DND-41 (cell line): ENCODE data around the gene MERTK.

Experiments
- ATAC-seq: fragments of 200-7000 bp; cut with Tn5 transposase; 3 replicates; pipeline ENCODE4 v1.9.1; 2021; ENCODE audit warnings: low read depth; ENCODE audit not compliant: insufficient read depth
- DNase-seq: peaks from one replicate; pipeline ENCODE4 v3.0.0-alpha.2; 2020
- H2AFZ ChIP-seq: 2 replicates; pipeline ENCODE4 v1.6.0; 2012; ENCODE audit warnings: low read depth, low read length
- H3K27ac ChIP-seq: 2 replicates; pipeline ENCODE4 v1.5.1; 2012; ENCODE audit warnings: low read length, inconsistent platforms
- H3K27me3 ChIP-seq: fragments of 200-600 bp; sonication (generic); 2 replicates; pipeline ENCODE4 v1.6.0; 2012; ENCODE audit warnings: low read length, mild to moderate bottlenecking, inconsistent platforms; ENCODE audit not compliant: insufficient read depth, poor library complexity
- H3K36me3 ChIP-seq: 2 replicates; pipeline ENCODE4 v1.5.1; 2012; ENCODE audit warnings: low read length, inconsistent platforms; ENCODE audit not compliant: insufficient read depth
- H3K4me1 ChIP-seq: 2 replicates; pipeline ENCODE4 v1.5.1; 2012; ENCODE audit warnings: mild to moderate bottlenecking, low read length; ENCODE audit not compliant: insufficient read depth
- H3K4me2 ChIP-seq: 2 replicates; pipeline ENCODE4 v1.6.0; 2012; ENCODE audit warnings: mild to moderate bottlenecking, moderate library complexity, low read length, inconsistent platforms; ENCODE audit not compliant: insufficient read depth
- H3K4me3 ChIP-seq, 2 experiments: fragments of 200-600 bp in 1 of 2; shearing (Covaris generic) in 1 of 2; 2 replicates each; pipeline ENCODE4 v1.5.1; 2012 to 2016; ENCODE audit warnings: inconsistent platforms in 2 of 2, low read length in 2 of 2, mild to moderate bottlenecking in 2 of 2, low read depth in 1 of 2, moderate library complexity in 1 of 2
- H3K79me2 ChIP-seq: 2 replicates; pipeline ENCODE4 v1.6.0; 2012; ENCODE audit warnings: low read length, inconsistent platforms; ENCODE audit not compliant: insufficient read depth
- H3K9ac ChIP-seq: 2 replicates; pipeline ENCODE4 v1.6.0; 2012; ENCODE audit warnings: low read depth, mild to moderate bottlenecking, inconsistent platforms, low read length, moderate library complexity
- H3K9me3 ChIP-seq: 2 replicates; pipeline ENCODE4 v1.5.1; 2012; ENCODE audit warnings: low read length, moderate library complexity, mild to moderate bottlenecking, inconsistent platforms; ENCODE audit not compliant: insufficient read depth, severe bottlenecking
- H4K20me1 ChIP-seq: 2 replicates; pipeline ENCODE4 v1.6.0; 2012; ENCODE audit warnings: low read length; ENCODE audit not compliant: insufficient read depth
- EZH2 ChIP-seq: IDR thresholded peaks from 3 replicates; pipeline ENCODE4 v1.6.1; 2012; ENCODE audit warnings: borderline replicate concordance, low read depth, mild to moderate bottlenecking, moderate library complexity, low read length, inconsistent platforms; ENCODE audit not compliant: severe bottlenecking
- TF ChIP-seq, protein P1 (sequence below): IDR thresholded peaks from 2 replicates; pipeline ENCODE4 v1.5.1; 2012; ENCODE audit warnings: borderline replicate concordance, low read length, moderate library complexity, mild to moderate bottlenecking; ENCODE audit not compliant: poor library complexity, severe bottlenecking; ENCODE audit errors: extremely low read depth

The MERTK gene

GRCh38 chr2:112019569-112019982 lies 121.2 kb downstream of the MERTK start:
- no peaks in the 10 kb centered on the region for H4K20me1 ChIP-seq
- no peaks in the 10 kb centered on the region for H3K36me3 ChIP-seq
- no peak overlapping the region for H3K4me3 ChIP-seq
- no peaks in the 10 kb centered on the region for H3K27me3 ChIP-seq
- no peak overlapping the region for H2AFZ ChIP-seq
- H3K4me1 ChIP-seq, result peaks cover 3% of the 10 kb centered on the region; the same call in 1 of the 2 replicates
- ATAC-seq (no peak), DNase-seq (no peak)
- no peaks in the 10 kb centered on the region for H3K79me2 ChIP-seq
- no peak overlapping the region for H3K27ac ChIP-seq
- TF ChIP-seq EZH2, result no peak
- TF ChIP-seq, protein P1, sequence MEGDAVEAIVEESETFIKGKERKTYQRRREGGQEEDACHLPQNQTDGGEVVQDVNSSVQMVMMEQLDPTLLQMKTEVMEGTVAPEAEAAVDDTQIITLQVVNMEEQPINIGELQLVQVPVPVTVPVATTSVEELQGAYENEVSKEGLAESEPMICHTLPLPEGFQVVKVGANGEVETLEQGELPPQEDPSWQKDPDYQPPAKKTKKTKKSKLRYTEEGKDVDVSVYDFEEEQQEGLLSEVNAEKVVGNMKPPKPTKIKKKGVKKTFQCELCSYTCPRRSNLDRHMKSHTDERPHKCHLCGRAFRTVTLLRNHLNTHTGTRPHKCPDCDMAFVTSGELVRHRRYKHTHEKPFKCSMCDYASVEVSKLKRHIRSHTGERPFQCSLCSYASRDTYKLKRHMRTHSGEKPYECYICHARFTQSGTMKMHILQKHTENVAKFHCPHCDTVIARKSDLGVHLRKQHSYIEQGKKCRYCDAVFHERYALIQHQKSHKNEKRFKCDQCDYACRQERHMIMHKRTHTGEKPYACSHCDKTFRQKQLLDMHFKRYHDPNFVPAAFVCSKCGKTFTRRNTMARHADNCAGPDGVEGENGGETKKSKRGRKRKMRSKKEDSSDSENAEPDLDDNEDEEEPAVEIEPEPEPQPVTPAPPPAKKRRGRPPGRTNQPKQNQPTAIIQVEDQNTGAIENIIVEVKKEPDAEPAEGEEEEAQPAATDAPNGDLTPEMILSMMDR, result no peak
- H3K4me2 ChIP-seq, result no peak overlapping the region
- H3K9ac ChIP-seq, result no peak overlapping the region
- H3K9me3 ChIP-seq, result no peaks in the 10 kb centered on the region

- no peak overlapping the region for H3K27ac ChIP-seq
Measured at GRCh38 chr2:112020561-112020960, 122.2 kb downstream of the MERTK start.

DNA sequence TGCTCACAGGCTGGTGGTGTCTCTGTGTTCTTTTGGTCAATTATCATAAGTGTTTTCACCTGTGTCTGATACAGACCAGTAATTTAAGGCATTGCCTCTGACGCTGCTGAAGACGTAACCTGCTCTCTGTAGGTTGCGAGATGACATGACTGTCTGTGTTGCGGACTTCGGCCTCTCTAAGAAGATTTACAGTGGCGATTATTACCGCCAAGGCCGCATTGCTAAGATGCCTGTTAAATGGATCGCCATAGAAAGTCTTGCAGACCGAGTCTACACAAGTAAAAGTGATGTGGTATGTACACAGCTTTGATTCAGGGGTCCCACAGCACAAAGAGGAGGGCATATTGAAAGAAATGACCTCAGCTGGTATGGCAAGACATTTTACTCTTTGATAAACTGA lies 122.9 kb downstream of the MERTK start:
- no peak overlapping the region for H2AFZ ChIP-seq
- DNase-seq, result no peak
- H3K4me1 ChIP-seq, result peaks cover 3% of the 10 kb centered on the region; the same call in 1 of the 2 replicates
- no peaks in the 10 kb centered on the region for H3K79me2 ChIP-seq
- H3K9ac ChIP-seq, result no peak overlapping the region
- H3K9me3 ChIP-seq, result no peaks in the 10 kb centered on the region
- H3K27ac ChIP-seq, result no peak overlapping the region
- H3K4me2 ChIP-seq, result no peak overlapping the region
- H4K20me1 ChIP-seq, result no peaks in the 10 kb centered on the region
- no peak for ATAC-seq
- H3K36me3 ChIP-seq, result no peaks in the 10 kb centered on the region
- no peak overlapping the region for H3K4me3 ChIP-seq
- TF ChIP-seq, protein P1, result no peak
- TF ChIP-seq EZH2, result no peak
- H3K27me3 ChIP-seq, result no peaks in the 10 kb centered on the region

More at GRCh38 chr2:112020561-112020960, 122.2 kb downstream of the MERTK start:
- DNase-seq, result no peak
- no peak overlapping the region for H3K9ac ChIP-seq
- TF ChIP-seq, protein P1, result peak; percentile 37
- TF ChIP-seq EZH2, result no peak
- H3K9me3 ChIP-seq, result no peaks in the 10 kb centered on the region
- no peaks in the 10 kb centered on the region for H3K79me2 ChIP-seq
- peaks cover 3% of the 10 kb centered on the region; the same call in 1 of the 2 replicates for H3K4me1 ChIP-seq
- H3K4me3 ChIP-seq, result no peak overlapping the region
- H4K20me1 ChIP-seq, result no peaks in the 10 kb centered on the region
- no peaks in the 10 kb centered on the region for H3K27me3 ChIP-seq
- no peak overlapping the region for H3K4me2 ChIP-seq
- peak; percentile 31; the same call in 2 of the 3 replicates for ATAC-seq
- H3K36me3 ChIP-seq, result no peaks in the 10 kb centered on the region
- H2AFZ ChIP-seq, result no peak overlapping the region

- no peak overlapping the region for H3K4me3 ChIP-seq
- ATAC-seq, result no peak
- H2AFZ ChIP-seq, result no peak overlapping the region
- H3K4me2 ChIP-seq, result no peak overlapping the region
- no peak for TF ChIP-seq EZH2
- TF ChIP-seq, protein P1, result no peak
- no peaks in the 10 kb centered on the region for H3K9me3 ChIP-seq
- no peak for DNase-seq
- H3K27me3 ChIP-seq, result no peaks in the 10 kb centered on the region
- no peaks in the 10 kb centered on the region for H4K20me1 ChIP-seq
- no peak overlapping the region for H3K9ac ChIP-seq
- H3K27ac ChIP-seq, result no peak overlapping the region
- H3K36me3 ChIP-seq, result no peaks in the 10 kb centered on the region
- no peaks in the 10 kb centered on the region for H3K79me2 ChIP-seq
- H3K4me1 ChIP-seq, result peaks cover 3% of the 10 kb centered on the region; the same call in 1 of the 2 replicates
Measured at GRCh38 chr2:112021781-112022231, 123.4 kb downstream of the MERTK start.
